K562 (cell line): Measurements from ENCODE around the gene COL26A1. TPM values are rescaled to one million over a fixed set of nuclear protein-coding genes. Genes with fewer than 3 reads are reported as not detected.

Experiments used
- ATAC-seq: fragments of 200-7000 bp; cut with Tn5 transposase; 3 replicates; pipeline ENCODE4 v1.9.1; 2020; ENCODE audit warnings: moderate library complexity
- BruUV-seq: library from RNA; stranded (reverse); fragments of 400-500 nt; replicated peaks from 2 replicates; lab custom pipeline; 2021; lab: Mats Ljungman, UMichigan
- CTCF ChIA-PET: fragments of 300-600 bp; formaldehyde crosslinking; extraction: SDS; loops from one replicate; lab custom pipeline; 2021; ENCODE audit warnings: low intra/inter-chr PET ratio; lab: Yijun Ruan, JAX
- POLR2A ChIA-PET: fragments of 300-600, 350-650 bp; sonication (Branson Sonifier 250); formaldehyde crosslinking; extraction: SDS; loops from one replicate; lab custom pipeline; 2021; ENCODE audit warnings: antibody characterized with exemption, inconsistent platforms; lab: Yijun Ruan, JAX
- DNase-seq, 4 experiments: peaks; one replicate each; pipeline versions ENCODE4 v3.0.0 to v3.0.0-alpha.2; 2011 to 2018; ENCODE audit warnings: low spot score in 3 of 4, mixed read lengths in 3 of 4; ENCODE audit errors: extremely low read depth in 1 of 4
- FAIRE-seq: peaks from 2 replicates; lab custom pipeline; 2011; peaks lifted over from hg19 to GRCh38; lab: Jason Lieb, UNC
- H2AFZ ChIP-seq: 2 replicates; pipeline ENCODE4 v1.6.0; 2011; ENCODE audit warnings: low read depth, low read length, control low read depth, inconsistent platforms
- H3K27ac ChIP-seq: fragments of 200-600 bp; 3 replicates; pipeline ENCODE4 v1.8.0; 2011; ENCODE audit warnings: low read depth, mild to moderate bottlenecking, control low read depth, inconsistent platforms, low read length, moderate library complexity, mixed read lengths; ENCODE audit errors: extremely low read depth
- H3K27me3 ChIP-seq, 2 experiments: fragments of 300-600 bp in 1 of 2; 2 replicates in 1 of 2; 3 replicates in 1 of 2; pipeline versions ENCODE4 v1.6.0 to v1.8.0; 2011; ENCODE audit warnings: inconsistent platforms in 2 of 2, low read length in 2 of 2, mild to moderate bottlenecking in 1 of 2, mixed read lengths in 1 of 2, moderate library complexity in 1 of 2; ENCODE audit not compliant: control insufficient read depth in 2 of 2, insufficient read depth in 2 of 2
- H3K36me3 ChIP-seq: fragments of 300-600 bp; 3 replicates; pipeline ENCODE4 v1.8.0; 2011; ENCODE audit warnings: mild to moderate bottlenecking, low read length, inconsistent platforms; ENCODE audit not compliant: control insufficient read depth, insufficient read depth
- H3K4me1 ChIP-seq, 2 experiments: fragments of 200-600 bp in 1 of 2; replicated peaks in 1 of 2; 2 replicates in 1 of 2; 3 replicates in 1 of 2; pipeline versions ENCODE4 v1.5.1 to v1.8.0; 2011; ENCODE audit warnings: inconsistent platforms in 2 of 2, low read length in 2 of 2, mild to moderate bottlenecking in 1 of 2, mixed read lengths in 1 of 2, moderate library complexity in 1 of 2; ENCODE audit not compliant: control insufficient read depth in 2 of 2, insufficient read depth in 2 of 2
- H3K4me2 ChIP-seq: 2 replicates; pipeline ENCODE4 v1.6.1; 2011; ENCODE audit warnings: low read length, control low read depth, inconsistent platforms, mixed read lengths; ENCODE audit not compliant: insufficient read depth
- H3K4me3 ChIP-seq: fragments of 200-600 bp; sonication (generic), shearing (Covaris generic); 2 replicates; pipeline ENCODE4 v1.5.1; 2016; ENCODE audit warnings: control low read depth, inconsistent platforms
- H3K79me2 ChIP-seq: fragments of 200-600 bp; 3 replicates; pipeline ENCODE4 v1.8.0; 2011; ENCODE audit warnings: low read length, inconsistent platforms; ENCODE audit not compliant: control insufficient read depth, insufficient read depth
- H3K9ac ChIP-seq, 2 experiments: 2 replicates each; pipeline versions ENCODE4 v1.6.0 to v1.6.1; 2011; ENCODE audit warnings: low read depth in 2 of 2, low read length in 2 of 2, control low read depth in 1 of 2, inconsistent platforms in 1 of 2, mild to moderate bottlenecking in 1 of 2, mixed read lengths in 1 of 2; ENCODE audit not compliant: insufficient read depth in 1 of 2
- H3K9me1 ChIP-seq: one replicate; pipeline ENCODE4 v1.6.0; 2011; ENCODE audit warnings: inconsistent platforms, mild to moderate bottlenecking, low read length, moderate library complexity; ENCODE audit not compliant: control insufficient read depth, insufficient read depth
- H3K9me3 ChIP-seq: replicated peaks from 2 replicates; pipeline ENCODE4 v1.5.1; 2011; ENCODE audit warnings: low read depth, low read length, inconsistent platforms; ENCODE audit not compliant: control insufficient read depth, insufficient read depth
- H4K20me1 ChIP-seq: replicated peaks from 2 replicates; pipeline ENCODE4 v1.6.1; 2011; ENCODE audit warnings: low read length, inconsistent platforms, mixed read lengths; ENCODE audit not compliant: control insufficient read depth, insufficient read depth
- CREB1 ChIP-seq, 2 experiments: sonication (generic) in 1 of 2; formaldehyde crosslinking in 1 of 2; IDR thresholded peaks; 2 replicates each; pipeline versions ENCODE4 v1.6.1 to v1.8.0; 2012 to 2022; ENCODE audit warnings: inconsistent platforms in 1 of 2, mild to moderate bottlenecking in 1 of 2, missing genetic modification reagents in 1 of 2, moderate library complexity in 1 of 2
- FOXJ2 ChIP-seq: fragments of 200-800 bp; sonication (Bioruptor generic); IDR thresholded peaks from 2 replicates; pipeline ENCODE4 v1.6.1; 2016; ENCODE audit warnings: missing genetic modification characterization, missing compliant biosample characterization
- GABPB1 ChIP-seq: sonication (generic); formaldehyde crosslinking; IDR thresholded peaks from 2 replicates; pipeline ENCODE4 v1.8.0; 2022; ENCODE audit warnings: mild to moderate bottlenecking, missing genetic modification reagents
- NEUROD1 ChIP-seq: fragments of 150-350 bp; IDR thresholded peaks from 2 replicates; pipeline ENCODE4 v1.6.1; 2014; ENCODE audit warnings: borderline replicate concordance, low read length, low read depth; ENCODE audit not compliant: partially characterized antibody
- NR2F6 ChIP-seq: fragments of 450-650 bp; formaldehyde crosslinking; IDR thresholded peaks from 2 replicates; pipeline ENCODE4 v1.4.0; 2020; ENCODE audit warnings: mild to moderate bottlenecking
- SLC30A9 ChIP-seq: fragments of 250-450 bp; sonication (Bioruptor Pico); IDR thresholded peaks from 2 replicates; pipeline ENCODE4 v1.8.0; 2022; ENCODE audit warnings: mild to moderate bottlenecking, moderate library complexity
- U2AF2 ChIP-seq: fragments of 200-400 bp; formaldehyde crosslinking; optimal IDR thresholded peaks from 2 replicates; pipeline ENCODE3; 2017; ENCODE audit warnings: low read depth, mild to moderate bottlenecking, low read length
- ZNF282 ChIP-seq: sonication (generic); formaldehyde crosslinking; IDR thresholded peaks from 2 replicates; pipeline ENCODE4 v1.8.1; 2023; ENCODE audit warnings: missing genetic modification reagents
- ZNF584 ChIP-seq: fragments of 200-800 bp; sonication (Bioruptor generic); IDR thresholded peaks from 2 replicates; pipeline ENCODE4 v1.6.1; 2016; ENCODE audit warnings: low read depth, mild to moderate bottlenecking, missing genetic modification characterization, missing compliant biosample characterization
- WGBS: fragments of 100-300 bp; shearing (Covaris generic); methylation state at CpG from one replicate; pipeline ENCODE4 v1.1.6; 2016; ENCODE audit warnings: low coverage, mixed read lengths; ENCODE audit not compliant: insufficient coverage; ENCODE audit errors: missing lambda C conversion rate; 5-methylcytosine and 5-hydroxymethylcytosine counted together
- in situ Hi-C: fragments of 300-500 bp; cut with MboI; formaldehyde crosslinking; loops from 4 replicates; pipeline ENCODE4 v1.15.0; 2018; ENCODE audit warnings: inconsistent platforms, mixed read lengths
- intact Hi-C: fragments of 100-400 bp; cut with micrococcal nuclease; formaldehyde crosslinking; loops from 2 replicates; pipeline ENCODE4 v1.14.2; 2022
- polyA plus RNA-seq, 8 experiments: library from polyadenylated mRNA; depleted of rRNA in 4 of 8; stranded (reverse) in 5 of 8; unstranded in 3 of 8; fragments of >200 nt; fragmentation: Nextera tagmentation in 2 of 8; fragmentation: Illumina TruSeq in 1 of 8; extraction: Ambion mirVana in 2 of 8; extraction: Trizol in 1 of 8; gene quantifications; 2 replicates each; pipeline versions ENCODE4 v1.2.1 to v1.2.3, GENCODE V29; 2011 to 2014; ENCODE audit warnings: inconsistent platforms in 1 of 8, missing spikeins in 1 of 8
- total RNA-seq, 7 experiments: library from RNA; depleted of rRNA in 6 of 7; stranded (reverse); fragments of >200 nt in 6 of 7; fragmentation: Illumina TruSeq in 2 of 7; extraction: Trizol in 2 of 7; gene quantifications; 2 replicates each; pipeline versions ENCODE4 v1.2.1 to v1.2.3, GENCODE V29; 2011 to 2021; ENCODE audit warnings: low replicate concordance in 1 of 7

Gene COL26A1
- total and polyA plus RNA-seq, 9 of the 15 experiments (the other 6 are each of a cell fraction or from before 2014, with no cell fraction given), result 0.04 to 0.39 (median 0.07) TPM; not detected in 5

- CTCF ChIA-PET, result no interaction called here
- peaks cover 11% of the 10 kb centered on the region; the same call in 1 of the 2 replicates for H4K20me1 ChIP-seq
- intact Hi-C loops (no loop called here), in situ Hi-C loops (no loop called here)
- H3K27ac ChIP-seq, result no peak overlapping the region
- H3K9me1 ChIP-seq, result no peaks in the 10 kb centered on the region
- ATAC-seq, result no peak
- peaks cover 31 to 57% of the 10 kb centered on the region in 2 experiments; a peak in 4 of 5 replicates for H3K27me3 ChIP-seq
- POLR2A ChIA-PET, result no interaction called here
- no peak overlapping the region for H3K4me3 ChIP-seq
- H3K9me3 ChIP-seq, result no peaks in the 10 kb centered on the region
- H2AFZ ChIP-seq, result no peak overlapping the region
- no TSS peak for BruUV-seq
- H3K79me2 ChIP-seq, result no peaks in the 10 kb centered on the region
- H3K9ac ChIP-seq, result no peak overlapping the region
- TF ChIP-seq FOXJ2, result no peak
- TF ChIP-seq NEUROD1, result no peak
- no peak for TF ChIP-seq CREB1 (IDR thresholded peaks at IDR 0.05)
- no peak for TF ChIP-seq CREB1 (CRISPR knock-in tag; IDR thresholded peaks at IDR 0.05)
- no peak for TF ChIP-seq ZNF282 (CRISPR knock-in tag)
- no peak for TF ChIP-seq U2AF2
- DNase-seq, result no peak
- no peak for FAIRE-seq
- no peak overlapping the region for H3K4me2 ChIP-seq
- H3K4me1 ChIP-seq, result no peaks in the 10 kb centered on the region
- 0% methylated on average over 4 of the region's 4 CpGs for WGBS
- no peaks in the 10 kb centered on the region for H3K36me3 ChIP-seq
Measured at GRCh38 chr7:101487105-101487458, 124.4 kb downstream of the COL26A1 start.

GRCh38 chr7:101487753-101488152, 125.1 kb downstream of the COL26A1 start:
- no TSS peak for BruUV-seq
- ATAC-seq, result no peak
- CTCF ChIA-PET, result no interaction called here

More at GRCh38 chr7:101487753-101488152, 125.1 kb downstream of the COL26A1 start:
- Histone ChIP-seq H3K9me1 (no peaks in the 10 kb centered on the region), H2AFZ (no peak overlapping the region), H3K9me3 (no peaks in the 10 kb centered on the region), H4K20me1 (peaks cover 11% of the 10 kb centered on the region; the same call in 1 of the 2 replicates), H3K4me1 (no peaks in the 10 kb centered on the region), H3K27me3 (peaks cover 31 to 57% of the 10 kb centered on the region in 2 experiments; a peak in 4 of 5 replicates), H3K4me2 (no peak overlapping the region), H3K36me3 (no peaks in the 10 kb centered on the region), H3K27ac (no peak overlapping the region), H3K9ac (no peak overlapping the region), H3K79me2 (no peaks in the 10 kb centered on the region), H3K4me3 (no peak overlapping the region)
- TF ChIP-seq NR2F6, result no peak
- no peak for TF ChIP-seq SLC30A9 (CRISPR knock-in tag)
- no peak for TF ChIP-seq ZNF584 (CRISPR knock-in tag)
- no peak for TF ChIP-seq GABPB1 (CRISPR knock-in tag)
- in situ Hi-C loops (no loop called here), intact Hi-C loops (no loop called here)
- DNase-seq (no peak), FAIRE-seq (no peak)
- POLR2A ChIA-PET, result no interaction called here
- 2% methylated on average over 7 of the region's 7 CpGs for WGBS
